Stimulated activated CD8-positive, alpha-beta memory T cell treated with anti-CD3 and anti-CD28 coated beads, Interleukin-4, amount 100 ng/mL, for 24 hours (primary cell): ENCODE data around the gene SBDS.
"Not testable (repeated sequence)": the region's sequence is repeated elsewhere in the genome, so short reads cannot be mapped to it uniquely, and the experiment has no call there.

ENCODE experiments used
- DNase-seq: peaks from one replicate; pipeline ENCODE4 v3.0.0-alpha.2; 2020; ENCODE audit warnings: low read depth

Gene SBDS

GRCh38 chr7:66995050-66995776 lies at the start of gene SBDS:
SBDS (minus strand) TSS chr7:66995586; CDS start chr7:66995417, 169 bp downstream.
- peak; percentile 82 for DNase-seq

- DNase-seq = not testable (repeated sequence)
Measured at GRCh38 chr7:67043559-67043930, 48.2 kb upstream of the SBDS start.

- not testable (repeated sequence) for DNase-seq
Measured at GRCh38 chr7:67042781-67043558, 47.6 kb upstream of the SBDS start.

GRCh38 chr7:67040832-67041231 lies 45.4 kb upstream of the SBDS start:
- DNase-seq = not testable (repeated sequence)

- DNase-seq = not testable (repeated sequence)
Measured at GRCh38 chr7:67036432-67037395, 41.3 kb upstream of the SBDS start.

- DNase-seq = no peak
Measured at GRCh38 chr7:67033251-67033650, 37.9 kb upstream of the SBDS start.

GRCh38 chr7:67031685-67032084 lies 36.3 kb upstream of the SBDS start:
- not testable (repeated sequence) for DNase-seq

GRCh38 chr7:67025459-67025858 lies 30.1 kb upstream of the SBDS start:
- not testable (repeated sequence) for DNase-seq

- no peak for DNase-seq
Measured at GRCh38 chr7:67022511-67022910, 27.1 kb upstream of the SBDS start.

GRCh38 chr7:67021260-67021659 lies 25.9 kb upstream of the SBDS start:
- no peak for DNase-seq

GRCh38 chr7:67019562-67020390 lies 24.4 kb upstream of the SBDS start:
- DNase-seq = no peak

GRCh38 chr7:67018940-67019339 lies 23.6 kb upstream of the SBDS start:
- no peak for DNase-seq

- DNase-seq = not testable (repeated sequence)
Measured at GRCh38 chr7:67017971-67018370, 22.6 kb upstream of the SBDS start.

GRCh38 chr7:67014076-67014622 lies 18.8 kb upstream of the SBDS start:
- DNase-seq = not testable (repeated sequence)

- not testable (repeated sequence) for DNase-seq
Measured at GRCh38 chr7:67009677-67010076, 14.3 kb upstream of the SBDS start.

GRCh38 chr7:67008260-67008659 lies 12.9 kb upstream of the SBDS start:
- DNase-seq = no peak

- no peak for DNase-seq
Measured at GRCh38 chr7:67006965-67007364, 11.6 kb upstream of the SBDS start.

GRCh38 chr7:67004145-67004544 lies 8.8 kb upstream of the SBDS start:
- not testable (repeated sequence) for DNase-seq

- not testable (repeated sequence) for DNase-seq
Measured at GRCh38 chr7:67000601-67001258, 5.3 kb upstream of the SBDS start.

GRCh38 chr7:66996444-66997191 lies 1.2 kb upstream of the SBDS start, which contains the start of gene TYW1:
TYW1 (plus strand) TSS chr7:66996833; CDS start chr7:66996979, 146 bp downstream.
- DNase-seq = peak; percentile 95
